GM18867 (cell line): ENCODE results near the gene FCHSD2.
"Not testable (repeated sequence)": the region's sequence is repeated elsewhere in the genome, so short reads cannot be mapped to it uniquely, and the experiment has no call there.

Experiments
- ATAC-seq: cut with Tn5 transposase; IDR thresholded peaks from one replicate; pipeline ENCODE4 v1.9.1; 2021; ENCODE audit warnings: mild to moderate bottlenecking, moderate library complexity; ENCODE audit not compliant: unreplicated experiment

The FCHSD2 gene

GRCh38 chr11:72808331-72808798, 333.8 kb downstream of the FCHSD2 start:
- no peak for ATAC-seq

- no peak for ATAC-seq
Observed at GRCh38 chr11:72807792-72808191, 334.3 kb downstream of the FCHSD2 start.

- no peak for ATAC-seq
Observed at GRCh38 chr11:72807021-72807693, 335.0 kb downstream of the FCHSD2 start.

DNA sequence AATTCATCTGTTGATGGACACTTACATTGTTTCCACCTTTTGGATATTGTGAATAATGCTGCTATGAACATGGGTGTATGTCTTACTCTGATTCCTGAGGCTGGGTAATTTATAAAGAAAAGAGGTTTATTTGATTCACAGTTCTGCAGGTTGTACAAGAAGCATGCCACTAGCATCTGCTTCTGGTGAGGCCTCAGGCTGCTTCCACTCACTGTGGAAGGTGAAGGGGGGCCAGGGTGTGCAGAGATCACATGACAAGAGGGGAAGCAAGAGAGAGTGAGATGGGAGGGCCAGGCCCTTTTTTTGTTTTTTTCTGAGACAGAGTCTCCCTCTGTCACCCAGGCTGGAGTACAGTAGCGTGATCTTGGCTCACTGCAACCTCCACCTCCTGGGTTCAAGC, 335.7 kb downstream of the FCHSD2 start:
- ATAC-seq: not testable (repeated sequence)

DNA sequence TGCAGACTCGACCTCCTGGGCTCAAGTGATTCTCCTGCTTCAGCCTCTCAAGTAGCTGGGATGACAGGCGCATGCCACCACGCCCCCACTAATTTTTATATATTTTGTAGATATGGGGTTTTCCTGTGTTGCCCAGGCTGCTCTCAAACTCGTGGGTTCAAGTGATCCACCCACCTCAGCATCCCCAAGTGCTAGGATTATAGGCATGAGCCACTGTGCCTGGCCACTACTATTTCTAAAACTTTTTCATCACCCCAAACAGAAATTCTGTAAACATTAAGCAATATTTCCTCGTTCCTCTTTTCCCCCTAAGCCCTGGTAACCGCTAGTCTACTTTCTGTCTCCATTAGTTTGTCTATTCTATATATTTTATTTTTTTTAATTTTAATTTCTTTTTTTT, 336.9 kb downstream of the FCHSD2 start:
- ATAC-seq: no peak

- no peak for ATAC-seq
Observed at GRCh38 chr11:72802822-72803221, 339.3 kb downstream of the FCHSD2 start.

DNA sequence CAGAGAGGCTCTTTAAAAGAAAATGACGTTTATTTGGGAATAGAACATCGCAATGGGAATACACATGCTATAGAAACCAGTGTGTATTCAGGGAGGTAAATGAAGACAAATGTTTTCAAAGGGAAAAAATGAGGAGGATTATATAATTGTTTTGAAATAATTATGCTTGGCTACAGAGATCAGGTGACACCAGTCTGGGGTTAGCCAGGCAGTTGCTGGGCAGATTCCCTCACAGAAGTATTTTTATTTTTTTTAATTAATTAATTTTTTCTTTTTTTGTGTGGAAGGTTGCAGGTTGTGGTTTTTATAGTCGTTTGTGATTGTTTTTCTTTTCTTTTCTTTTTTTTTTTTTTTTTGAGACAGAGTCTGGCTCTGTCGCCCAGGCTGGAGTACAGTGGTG, 342.7 kb downstream of the FCHSD2 start:
- ATAC-seq: no peak

DNA sequence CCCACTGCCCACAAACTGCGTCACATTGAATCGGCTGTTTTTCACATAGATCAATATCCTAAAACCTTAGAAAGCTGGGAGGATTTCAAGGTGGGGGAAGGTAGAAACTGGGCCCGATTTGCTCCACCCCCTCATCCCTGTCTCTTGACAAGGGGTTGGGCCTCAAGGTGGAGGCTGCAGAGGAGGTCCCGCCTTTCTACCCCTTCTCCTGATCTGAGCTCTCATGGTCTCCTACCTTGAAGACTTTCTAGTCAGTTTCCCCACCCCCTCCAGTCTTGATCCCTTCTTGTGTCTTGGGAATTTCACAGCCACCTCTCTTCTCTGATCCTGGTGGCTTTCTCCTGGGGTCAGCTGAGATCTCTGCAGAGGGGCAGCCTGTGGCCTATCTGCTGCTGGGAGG, 343.8 kb downstream of the FCHSD2 start:
- ATAC-seq: no peak

DNA sequence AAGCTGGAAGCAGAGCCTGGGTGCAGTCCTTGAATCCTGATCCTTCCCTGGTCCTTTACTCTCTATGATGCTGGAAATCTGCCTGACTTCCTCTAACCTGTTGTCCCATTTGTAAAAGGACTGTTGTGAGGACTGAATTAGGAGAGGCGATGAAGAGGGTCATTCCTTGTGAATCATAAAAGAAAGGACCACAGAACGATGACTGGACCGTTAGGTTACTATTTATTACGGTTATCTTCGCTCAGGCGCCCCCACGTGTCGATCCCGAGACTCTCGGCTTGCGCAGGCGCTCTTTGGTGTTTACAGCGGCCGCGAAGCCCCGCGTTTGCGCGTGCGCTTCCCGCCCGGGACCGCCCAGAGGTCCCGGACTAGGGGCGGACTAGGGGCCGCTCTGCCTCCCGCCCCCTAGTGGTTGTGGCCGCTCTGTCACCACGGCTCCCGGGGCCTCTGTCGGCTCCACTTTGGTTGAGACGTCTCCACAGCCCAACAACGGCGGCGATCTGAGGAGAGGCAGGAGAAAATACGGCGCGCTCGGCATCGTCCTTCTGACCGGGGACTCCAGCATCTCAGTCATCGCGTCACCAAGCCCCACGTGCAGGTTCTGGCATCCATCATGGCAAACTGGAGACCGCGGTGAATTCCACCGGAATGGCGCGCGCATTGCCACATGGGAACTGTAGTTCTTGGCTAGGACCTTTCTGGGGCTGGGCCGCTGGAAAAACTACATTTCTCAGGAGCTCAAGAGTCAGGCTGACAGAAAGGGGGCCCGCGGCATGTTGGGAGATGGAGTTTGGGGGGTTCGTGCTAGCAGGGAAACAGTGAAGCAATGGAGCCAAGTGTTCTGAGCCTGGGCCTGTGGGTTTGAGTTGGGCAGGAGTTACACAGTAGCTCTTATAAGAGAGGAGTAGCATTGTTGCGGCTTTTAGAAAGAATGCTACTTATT, 348.4 kb downstream of the FCHSD2 start, which contains the start of gene STARD10:
STARD10 (minus strand) TSS at position 623 of the 943 bp plus-strand sequence. CDS start 12,866 bp downstream, outside the sequence.
- ATAC-seq: peak; percentile 91

DNA sequence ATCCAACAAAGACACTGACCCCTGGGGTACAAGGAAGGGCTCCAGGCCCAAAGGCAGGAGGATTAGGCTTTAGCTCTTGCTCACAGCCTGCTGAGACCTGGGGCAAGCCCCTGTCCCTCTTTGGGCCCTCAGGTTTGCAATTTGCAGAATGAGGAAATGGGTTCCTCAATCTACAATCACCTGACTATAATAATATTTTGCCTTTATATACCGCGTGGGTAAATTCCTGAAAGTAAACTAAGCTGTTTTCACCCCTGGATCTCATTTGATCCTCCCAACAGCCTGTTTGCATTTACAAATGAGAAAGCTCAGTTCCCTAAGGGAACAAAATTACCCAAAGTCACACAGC, 349.1 kb downstream of the FCHSD2 start:
- no peak for ATAC-seq

- ATAC-seq: no peak
Observed at GRCh38 chr11:72792437-72793021, 349.6 kb downstream of the FCHSD2 start.

DNA sequence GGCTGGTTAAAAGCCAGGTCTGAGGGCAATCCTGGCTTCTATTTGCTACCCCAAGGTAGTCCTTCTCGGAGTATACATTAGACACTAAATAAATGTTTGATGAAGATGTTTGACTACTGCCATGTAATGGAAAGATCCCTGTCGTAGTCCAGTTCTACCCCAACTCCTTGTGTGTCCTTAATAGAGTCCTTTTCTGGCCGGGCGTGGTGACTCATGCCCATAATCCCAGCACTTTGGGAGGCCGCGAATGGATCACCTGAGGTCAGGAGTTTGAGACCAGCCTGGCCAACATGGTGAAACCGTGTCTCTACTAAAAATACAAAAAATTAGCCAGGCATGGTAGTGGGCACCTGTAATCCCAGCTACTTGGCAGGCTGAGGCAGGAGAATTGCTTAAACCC, 350.9 kb downstream of the FCHSD2 start:
- ATAC-seq: not testable (repeated sequence)

GRCh38 chr11:72789493-72790131, 352.5 kb downstream of the FCHSD2 start:
- ATAC-seq: no peak

GRCh38 chr11:72788241-72788640, 353.9 kb downstream of the FCHSD2 start:
- ATAC-seq: no peak

DNA sequence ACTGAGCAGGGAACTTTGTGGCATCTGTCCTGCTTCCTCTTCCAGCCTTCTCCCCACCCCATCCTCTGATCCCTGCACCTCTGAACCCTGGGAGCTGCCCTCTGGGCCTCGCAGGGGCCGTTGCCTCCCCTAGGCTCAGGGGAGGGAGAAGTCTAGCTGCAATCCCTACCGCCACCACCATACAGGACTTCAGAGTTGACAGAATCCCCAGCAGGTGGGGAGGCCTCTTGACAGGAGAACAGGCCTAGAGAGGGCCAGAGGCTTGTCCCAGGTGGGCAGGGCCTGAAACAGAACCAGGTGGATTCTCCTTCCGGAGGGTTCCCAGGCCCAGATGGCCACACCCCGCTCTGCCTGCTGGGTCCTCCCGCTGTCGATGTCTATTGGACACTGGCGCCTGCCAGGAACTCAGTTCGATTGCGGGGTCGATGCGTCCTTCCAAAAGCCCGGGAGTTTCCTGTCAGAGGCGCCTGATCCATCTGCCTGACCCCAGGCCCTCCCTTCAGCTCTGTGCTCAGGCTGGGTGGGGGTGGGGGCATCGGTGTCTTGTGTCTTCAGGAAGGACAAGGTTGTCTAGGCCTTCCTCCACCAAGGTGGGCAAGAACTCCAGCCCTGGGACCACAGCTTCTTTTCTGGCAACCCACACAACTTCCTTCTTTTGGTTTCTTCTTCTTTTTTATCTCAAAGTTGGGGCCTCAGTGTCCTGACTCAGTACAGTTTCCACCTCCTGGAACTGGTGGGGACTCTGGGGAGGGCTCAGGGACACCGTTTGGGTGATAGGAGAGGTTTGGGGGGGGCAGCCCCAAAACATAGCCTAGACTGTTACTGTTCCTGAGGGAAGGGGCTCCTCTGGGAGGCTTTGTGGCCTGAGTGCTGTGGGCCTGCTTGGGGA, 354.7 kb downstream of the FCHSD2 start:
- ATAC-seq: no peak
